Medulla oblongata (tissue), 1 donor: ENCODE measurements around the gene ADGRD1.

Experiments
- DNase-seq: peaks from one replicate; pipeline ENCODE4 v3.0.0-alpha.2; 2015; ENCODE audit errors: extremely low spot score

Gene ADGRD1

DNA sequence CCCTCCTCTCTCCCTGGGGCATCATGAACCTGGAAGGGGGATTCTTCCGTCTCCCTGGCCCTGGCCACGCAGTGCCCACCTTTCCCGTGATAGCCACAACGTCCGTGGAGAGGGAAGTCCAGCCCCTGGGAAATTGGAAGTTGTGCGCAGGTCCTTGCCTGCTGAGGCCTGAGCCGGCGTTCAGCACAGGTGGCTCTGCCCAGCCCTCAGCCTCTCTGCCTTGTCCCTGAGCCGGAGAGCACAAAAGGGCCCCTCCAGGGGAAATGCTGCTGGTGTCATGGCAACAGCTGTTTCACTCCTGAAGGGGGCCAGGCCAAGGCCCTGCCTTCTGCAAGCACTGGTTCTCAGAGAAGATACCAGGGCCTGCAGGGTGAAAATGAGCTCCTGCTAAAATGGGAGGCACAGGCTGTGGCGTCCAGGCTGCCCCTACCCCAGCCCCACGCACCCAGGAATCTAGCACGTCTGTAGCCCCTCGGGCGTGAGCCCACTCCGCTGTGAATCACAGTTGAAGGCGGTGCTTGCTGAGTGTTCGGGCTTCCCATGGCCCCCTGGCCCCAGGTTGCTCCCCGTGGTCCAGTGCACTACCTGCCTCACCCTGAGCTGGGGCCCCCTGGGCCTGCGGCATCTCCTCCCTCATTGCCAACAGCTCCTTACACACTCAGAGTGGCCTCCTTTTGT, 149.4 kb downstream of the ADGRD1 start:
- no peak for DNase-seq

DNA sequence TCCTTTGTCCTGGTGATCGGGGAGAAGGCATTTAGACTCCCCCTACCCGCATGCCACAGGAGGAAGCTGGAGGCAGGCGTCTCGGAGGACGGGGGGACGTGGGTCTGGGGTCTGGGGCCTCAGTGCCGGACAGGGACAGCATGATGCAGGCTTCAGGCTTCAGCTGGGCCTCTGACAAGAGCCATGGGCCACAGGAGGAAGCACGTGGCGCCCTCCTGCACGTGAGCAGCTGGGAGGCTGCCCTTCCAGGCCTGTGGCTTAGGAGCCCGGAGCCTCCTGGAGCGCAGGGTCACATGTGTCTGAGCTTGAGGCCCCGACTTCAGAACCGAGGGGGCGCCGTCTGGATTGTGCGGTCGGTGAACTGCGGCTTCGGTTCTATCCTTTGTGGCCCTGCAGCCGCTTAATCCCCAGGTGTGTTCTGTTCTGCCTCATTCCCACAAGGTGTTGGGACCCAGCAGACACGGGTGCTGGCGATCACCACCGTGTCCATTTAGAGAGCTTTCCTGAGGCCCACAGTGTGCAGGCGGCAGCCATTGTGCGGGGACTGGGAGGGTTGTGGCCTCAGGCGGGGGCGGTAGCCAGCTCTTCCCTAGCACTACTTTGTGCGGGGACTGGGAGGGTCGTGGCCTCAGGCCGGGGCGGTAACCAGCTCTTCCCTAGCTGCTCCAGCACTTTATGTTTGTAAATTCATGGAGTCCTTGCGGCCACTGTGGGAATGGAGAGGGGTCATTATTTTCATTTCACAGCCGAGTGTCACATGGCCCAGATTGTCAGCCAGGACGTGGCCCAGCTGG, 150.2 kb downstream of the ADGRD1 start:
- DNase-seq = no peak

DNA sequence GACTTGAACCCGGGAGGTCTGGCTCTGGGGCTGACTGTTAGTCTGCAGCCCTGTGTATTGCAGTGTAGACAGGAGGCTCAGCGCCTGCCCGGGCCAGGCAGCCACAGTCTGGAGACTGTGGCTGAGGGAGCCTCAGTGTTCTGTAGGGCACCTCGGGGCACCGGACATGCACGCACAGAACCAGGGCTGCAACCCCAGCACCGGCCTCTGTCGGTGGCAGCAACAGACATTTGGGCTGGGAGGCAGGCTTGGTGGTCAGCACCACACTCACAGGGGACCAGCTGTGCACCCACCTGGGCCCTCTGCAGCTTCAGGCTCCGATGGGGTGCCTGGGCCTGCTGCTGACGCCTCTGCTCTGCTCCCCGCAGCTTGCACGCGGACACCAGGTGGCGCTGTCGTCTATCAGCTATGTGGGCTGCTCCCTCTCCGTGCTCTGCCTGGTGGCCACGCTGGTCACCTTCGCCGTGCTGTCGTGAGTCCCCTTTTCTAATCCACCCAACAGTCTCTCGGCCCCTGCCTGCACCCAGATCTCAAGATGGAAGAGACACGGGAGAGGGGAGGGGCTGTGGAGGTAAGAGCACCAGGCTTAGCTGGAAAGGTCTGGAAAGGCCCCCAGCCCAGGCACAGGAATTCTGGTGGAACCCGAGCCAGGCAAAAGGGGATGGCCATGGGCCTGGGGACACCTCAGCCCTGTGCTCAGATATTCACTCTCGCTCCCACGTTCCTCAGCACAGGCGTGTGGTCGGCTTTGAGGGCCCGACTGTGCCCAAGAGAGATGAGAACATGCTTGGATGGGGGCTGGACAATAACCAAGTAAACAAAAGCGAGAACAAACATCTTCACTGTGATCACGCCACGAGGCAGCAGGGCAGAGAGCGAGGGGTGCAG, 151.0 kb downstream of the ADGRD1 start:
- DNase-seq = peak; percentile 83

DNA sequence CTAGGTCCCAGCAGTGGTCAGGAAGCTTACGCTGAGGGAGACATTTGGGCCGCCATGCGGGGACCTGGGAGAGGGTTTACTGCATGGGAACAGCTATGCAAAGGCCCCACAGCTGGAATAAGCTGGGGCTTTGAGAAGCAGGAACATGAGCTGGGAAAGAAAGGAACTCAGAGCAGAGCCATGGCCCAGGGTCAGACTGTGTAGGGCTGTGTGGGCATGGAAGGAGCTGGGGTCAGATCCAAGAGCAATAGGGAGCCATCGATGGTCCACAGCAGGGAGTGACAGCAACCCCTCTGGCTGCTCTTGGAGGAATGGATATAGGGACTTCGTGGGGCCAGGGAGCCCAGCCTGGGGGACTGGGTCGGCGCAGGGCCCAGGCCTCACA, 151.6 kb downstream of the ADGRD1 start:
- no peak for DNase-seq

DNA sequence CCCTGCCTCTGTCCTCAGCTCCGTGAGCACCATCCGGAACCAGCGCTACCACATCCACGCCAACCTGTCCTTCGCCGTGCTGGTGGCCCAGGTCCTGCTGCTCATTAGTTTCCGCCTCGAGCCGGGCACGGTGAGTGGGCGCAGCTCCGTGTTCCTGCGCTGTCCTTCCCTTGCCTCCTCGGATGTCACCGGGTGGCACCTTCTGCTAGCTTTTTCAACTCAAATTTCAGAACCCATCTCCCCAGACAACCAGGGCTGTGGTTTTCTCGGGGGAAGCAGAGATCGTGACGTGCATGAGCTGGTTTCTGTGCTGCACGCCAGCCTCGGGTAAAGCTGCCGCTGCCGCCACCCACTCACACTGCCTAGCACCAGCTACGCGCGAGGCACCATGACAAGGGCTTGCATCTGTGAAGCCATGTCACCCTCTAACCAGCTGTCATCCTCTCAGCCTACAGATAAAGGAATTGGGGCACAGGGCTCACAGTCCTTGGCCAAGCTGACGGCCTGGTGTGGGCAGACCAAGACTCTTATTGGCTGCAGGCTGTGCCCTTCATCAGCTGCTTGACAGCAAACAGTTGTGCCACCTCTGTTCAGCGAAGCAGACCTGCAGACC, 152.1 kb downstream of the ADGRD1 start:
- DNase-seq = no peak

DNA sequence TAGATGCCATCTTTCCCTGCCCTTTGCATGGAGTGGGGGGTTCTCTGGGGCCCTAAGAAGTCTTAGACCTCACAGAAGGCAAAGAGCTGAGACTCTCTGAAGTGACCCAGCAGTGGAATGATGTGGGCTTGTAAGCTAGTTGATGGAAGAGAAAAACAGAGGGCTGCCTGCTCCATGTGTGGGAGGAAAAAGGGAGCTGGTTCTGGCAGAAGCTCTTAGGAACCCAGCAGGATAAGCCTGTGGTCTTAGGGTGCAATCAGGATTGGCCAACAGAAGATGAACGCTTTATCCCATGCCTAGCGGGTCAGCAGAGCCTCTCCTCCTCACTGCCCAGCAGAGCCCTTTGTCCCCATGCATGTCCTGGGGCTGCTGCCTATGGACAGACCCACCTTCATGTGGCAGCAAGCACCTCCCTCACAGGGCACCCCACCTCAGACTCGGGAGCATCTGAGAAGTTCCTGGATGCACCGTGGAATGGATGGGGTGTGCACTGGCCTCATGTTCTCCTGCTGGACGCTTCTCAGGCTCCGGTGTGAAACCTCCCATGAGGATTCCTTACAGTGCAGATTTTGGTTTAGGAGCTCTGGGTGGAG, 152.7 kb downstream of the ADGRD1 start:
- DNase-seq = no peak

DNA sequence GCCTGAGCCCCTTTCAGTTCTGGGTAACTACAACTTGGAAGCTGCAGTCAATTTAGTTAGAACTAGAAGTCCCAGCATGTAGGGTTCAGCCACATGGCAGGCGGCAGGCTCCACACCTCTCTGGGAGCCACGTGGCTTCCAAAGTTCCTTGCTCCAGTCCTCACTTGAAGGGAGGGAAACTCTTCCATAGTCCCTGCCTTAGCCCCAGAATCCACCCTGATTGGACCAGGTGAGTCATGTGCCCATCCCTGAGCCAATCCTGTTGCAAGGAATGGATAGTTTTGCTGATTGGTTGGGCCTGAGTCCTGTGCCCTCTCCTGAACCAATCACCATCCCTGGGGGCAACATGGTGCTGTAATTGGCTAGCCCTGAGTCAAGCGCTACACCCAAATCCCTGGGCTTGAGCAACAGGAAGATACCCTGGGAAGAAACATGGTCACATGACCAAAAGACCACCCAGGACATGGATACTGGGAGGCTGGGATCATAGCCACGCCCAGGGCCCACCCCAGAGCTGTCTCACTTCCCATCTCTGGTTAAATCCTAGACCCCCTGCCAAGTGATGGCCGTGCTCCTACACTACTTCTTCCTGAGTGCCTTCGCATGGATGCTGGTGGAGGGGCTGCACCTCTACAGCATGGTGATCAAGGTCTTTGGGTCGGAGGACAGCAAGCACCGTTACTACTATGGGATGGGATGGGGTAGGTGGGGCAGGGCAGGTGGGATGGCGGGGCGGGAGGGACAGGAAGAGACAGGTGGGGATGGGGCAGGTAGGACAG, 154.7 kb downstream of the ADGRD1 start:
- no peak for DNase-seq

DNA sequence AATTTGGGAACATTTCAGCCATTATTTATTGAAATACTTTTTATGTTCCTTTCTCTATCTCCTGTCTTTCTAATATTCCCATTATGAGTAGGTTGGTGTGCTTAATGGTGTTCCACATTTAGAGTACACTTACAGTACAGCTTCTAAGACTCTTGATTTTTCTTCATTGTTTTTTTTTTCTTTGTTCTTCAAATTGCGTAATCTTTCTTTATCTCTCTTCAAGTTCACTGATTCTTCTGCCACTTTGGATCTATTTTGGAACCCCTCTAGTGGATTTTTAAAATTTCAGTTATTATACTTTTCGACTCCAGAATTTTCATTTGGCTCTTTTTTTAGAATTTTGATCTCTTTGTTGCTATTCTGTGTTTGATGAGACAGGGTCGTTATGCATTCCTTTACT, 157.7 kb downstream of the ADGRD1 start:
- DNase-seq = no peak

DNA sequence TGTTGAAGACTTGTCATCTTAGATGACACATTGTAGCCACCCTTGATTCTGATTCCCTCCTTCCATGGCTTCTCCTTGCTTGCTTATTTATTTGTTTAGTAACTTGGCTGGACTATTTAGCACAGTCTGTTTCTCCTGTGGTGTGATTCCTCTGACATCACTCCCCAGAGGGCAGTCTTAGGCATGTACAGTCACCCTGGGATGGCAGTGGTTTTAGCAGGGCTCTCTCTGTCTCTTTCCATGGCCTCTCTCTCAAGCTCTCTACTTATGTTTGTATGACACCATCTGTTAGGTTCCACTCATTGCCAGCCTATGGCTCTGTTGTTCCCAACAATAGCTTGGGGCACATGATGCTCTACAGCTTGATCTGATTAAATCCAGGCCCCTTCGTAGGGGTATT, 158.3 kb downstream of the ADGRD1 start:
- DNase-seq = no peak

DNA sequence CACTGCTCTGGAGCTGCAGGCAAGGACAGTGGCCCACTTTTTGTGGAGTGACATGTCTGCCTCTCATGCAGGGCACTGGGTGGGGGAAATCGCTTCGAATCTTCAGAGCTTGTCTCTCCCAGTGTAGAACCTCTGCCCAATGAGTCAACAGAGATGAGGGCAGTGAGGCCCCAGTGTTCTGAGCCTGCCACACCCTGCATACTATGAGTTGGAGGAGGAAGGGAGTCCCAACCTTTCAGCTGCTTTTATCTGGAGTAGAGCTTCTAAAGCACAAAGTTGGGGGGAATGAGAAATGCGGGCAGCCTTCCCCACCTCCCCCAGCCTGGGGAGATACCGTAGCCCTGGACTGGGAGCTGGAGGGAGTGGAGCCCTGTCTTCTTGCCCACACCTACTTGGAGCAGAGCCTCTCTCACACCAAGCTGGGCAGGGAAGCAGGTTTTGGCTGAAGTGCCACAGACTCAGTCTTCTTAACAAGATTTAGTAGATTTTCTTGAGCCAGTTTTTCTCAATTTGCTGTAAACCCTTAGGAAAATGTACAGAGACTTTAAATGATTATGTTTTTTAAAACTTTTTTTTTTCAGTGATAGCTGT, 159.1 kb downstream of the ADGRD1 start:
- no peak for DNase-seq

DNA sequence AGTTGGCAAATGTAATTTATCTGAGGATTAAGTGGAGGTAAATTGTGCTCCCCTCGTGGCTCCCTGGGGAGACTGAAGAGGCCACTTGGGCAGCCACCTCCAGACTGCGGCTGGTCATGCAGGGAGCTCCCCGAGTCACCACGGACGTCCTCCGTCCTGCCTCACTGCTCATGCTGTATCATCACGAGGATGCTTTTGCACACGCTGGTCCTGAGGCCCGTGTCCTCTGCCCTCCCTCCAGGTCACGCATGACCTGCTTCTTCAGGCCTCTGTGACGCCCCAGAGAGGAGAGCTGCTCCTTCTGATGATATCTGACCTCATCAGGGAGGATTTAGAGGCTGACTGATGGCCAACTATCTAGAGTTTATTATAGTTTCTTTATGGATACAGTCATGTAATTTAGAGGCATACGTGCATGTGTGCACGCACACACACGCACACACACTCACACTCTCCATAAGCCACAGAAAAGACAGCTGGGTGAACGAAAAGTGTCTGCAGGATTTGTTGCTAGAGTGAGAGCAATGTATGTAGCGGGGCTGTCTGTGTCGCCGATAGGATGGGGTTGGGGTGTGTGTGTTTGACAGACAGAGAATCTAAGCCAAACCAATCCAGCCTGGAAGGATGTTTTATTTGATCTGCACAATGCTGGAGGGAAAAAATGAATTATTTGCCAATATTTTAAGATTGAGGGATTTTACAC, 160.0 kb downstream of the ADGRD1 start:
- no peak for DNase-seq

DNA sequence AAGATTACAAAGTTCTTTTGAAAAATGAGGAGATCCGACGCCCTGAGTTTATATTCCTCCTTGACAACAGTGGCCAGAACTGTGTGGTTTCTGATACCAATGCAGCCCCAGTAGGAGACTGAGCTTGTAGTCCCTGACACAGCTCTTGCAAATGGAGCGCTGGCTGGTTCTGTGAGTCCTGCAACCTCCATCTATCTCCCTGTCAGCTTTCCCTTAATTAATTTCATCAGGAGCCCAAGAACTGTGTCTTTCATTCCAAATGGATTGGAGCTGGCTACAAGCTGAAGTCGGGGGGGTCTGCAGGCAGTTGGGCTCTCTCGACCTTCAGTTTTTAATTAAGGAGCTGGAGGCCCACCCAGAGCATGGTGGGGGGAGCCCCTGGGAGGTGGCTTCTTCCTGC, 160.6 kb downstream of the ADGRD1 start:
- no peak for DNase-seq

DNA sequence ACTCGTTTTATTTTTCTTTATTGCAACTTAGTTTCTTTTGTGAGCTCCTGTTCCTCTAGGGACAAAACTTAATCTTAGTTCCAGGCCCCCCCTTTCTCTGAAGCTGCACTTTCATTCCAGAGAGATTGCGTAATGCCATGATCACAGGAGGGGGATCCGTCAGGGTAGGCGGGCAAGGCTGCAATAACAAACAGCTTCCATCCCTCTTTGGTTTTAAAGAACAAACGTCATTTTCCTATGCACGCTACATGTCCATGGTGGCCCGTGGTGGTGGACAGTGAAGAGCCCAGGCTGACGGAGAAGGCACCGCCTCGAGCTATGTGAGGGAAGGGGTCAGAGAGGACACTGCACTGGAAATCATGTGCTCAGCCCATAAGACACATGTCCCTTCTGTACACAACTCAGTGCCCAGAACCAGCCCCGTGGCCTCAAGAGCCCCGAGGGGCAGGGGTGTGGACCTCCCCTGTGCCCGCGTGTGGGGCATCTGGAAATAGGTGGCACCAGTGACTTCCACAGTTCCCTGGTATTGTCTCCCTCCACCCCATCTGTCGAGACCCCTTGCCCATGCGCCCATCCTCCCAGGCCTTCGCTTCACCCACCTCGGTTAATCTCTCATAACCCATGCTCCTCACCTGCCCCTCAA, 161.4 kb downstream of the ADGRD1 start:
- no peak for DNase-seq

DNA sequence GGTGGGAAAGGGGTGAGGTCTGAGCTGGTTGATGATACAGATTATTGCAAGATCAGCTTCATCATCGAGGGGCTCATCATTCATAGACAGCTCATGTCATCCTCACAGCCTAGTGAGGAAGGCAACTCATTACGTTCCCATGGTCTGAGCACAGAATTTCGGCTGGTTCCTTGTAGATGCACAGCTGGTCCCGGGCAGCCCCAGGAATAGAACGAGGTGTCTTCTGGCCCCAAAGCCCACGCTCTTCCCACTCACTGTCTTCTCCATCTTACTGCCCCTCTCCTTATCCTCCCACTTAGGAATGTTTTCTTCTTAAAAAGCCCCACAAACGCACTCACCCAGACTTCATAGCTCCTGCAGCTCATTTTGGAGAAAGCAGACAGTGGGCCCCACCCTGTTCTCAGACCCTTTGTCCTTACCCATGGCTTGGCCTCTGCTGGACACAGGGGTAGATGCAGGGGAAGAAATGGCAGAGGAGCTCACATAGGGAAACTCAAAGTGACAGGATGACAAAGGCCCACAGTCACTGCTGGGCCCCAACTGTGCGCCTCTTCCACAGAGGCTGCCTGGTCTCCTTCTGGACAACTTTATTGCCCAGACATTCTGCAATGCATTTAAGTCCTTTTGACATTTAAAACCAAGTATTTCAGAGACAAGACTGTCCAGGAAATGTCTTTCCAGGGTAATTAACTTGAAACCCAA, 162.2 kb downstream of the ADGRD1 start:
- DNase-seq = no peak

DNA sequence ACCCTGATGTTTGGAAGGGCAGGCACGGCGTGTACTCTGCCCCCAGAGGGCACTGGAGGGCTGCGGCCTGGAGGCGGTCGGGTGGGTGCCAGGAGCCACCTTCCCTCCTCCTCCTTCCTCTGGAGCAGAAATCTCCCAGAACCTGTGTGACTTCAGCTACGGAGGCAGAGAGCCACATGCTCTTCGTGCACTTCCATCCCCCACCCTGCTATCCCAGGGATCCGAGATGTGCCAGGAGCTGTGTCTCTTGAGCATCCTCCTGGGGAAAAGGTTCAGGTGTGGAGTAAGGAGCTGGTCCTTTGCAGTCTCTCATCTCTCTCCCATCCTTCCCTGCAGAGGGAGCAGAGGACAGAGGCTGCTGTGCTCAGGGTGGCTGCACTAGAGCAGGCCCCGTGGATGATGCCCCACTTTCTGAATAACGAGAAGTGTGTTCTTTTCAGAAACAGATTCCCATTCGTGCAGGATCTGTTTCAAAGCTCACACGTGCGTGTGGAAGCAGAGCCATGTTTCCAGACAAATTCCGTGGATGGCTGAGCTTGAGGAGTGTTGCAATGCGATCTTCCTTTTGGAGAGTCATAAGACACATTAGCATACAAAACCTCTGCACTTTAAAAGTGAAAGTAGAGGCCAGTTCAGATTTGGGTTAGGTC, 162.9 kb downstream of the ADGRD1 start:
- DNase-seq = no peak

DNA sequence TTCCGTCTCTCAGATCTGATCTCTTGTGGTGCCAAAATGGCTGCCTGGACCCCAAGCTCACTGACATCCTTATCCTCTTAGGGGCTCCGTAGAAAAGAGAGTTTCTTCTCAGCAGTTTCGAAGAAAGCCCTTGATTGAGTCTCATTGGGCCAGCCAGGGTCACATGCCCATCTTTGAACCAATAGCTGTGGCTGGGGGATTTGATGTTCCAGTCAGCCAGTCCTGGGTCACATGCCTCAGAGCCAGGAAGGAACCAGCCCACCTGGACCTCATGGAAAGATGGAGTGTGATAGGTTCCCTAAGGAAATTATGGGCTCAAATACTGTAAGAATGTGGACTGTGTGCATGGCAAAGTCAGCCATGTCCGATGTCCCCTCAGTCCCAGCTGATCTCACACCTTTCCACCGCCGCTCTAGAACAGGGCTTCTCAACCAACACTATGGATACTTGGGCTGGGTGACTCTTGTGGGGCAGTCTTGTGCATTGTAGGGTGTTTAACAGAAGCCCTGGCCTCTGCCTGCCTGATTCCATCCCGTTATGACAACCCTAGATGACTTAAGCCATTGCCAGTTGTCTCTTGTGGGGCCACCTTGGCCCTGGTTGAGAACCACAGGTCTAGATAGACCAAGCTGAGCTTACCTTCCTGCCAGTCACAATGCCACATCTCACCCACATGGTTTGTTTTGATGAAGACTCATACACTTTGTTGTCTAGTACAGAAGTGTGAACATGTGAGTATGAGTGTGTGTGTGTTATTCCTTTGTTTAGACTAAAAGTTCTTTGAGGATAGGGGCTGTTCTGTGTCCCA, 163.9 kb downstream of the ADGRD1 start:
- DNase-seq = no peak

DNA sequence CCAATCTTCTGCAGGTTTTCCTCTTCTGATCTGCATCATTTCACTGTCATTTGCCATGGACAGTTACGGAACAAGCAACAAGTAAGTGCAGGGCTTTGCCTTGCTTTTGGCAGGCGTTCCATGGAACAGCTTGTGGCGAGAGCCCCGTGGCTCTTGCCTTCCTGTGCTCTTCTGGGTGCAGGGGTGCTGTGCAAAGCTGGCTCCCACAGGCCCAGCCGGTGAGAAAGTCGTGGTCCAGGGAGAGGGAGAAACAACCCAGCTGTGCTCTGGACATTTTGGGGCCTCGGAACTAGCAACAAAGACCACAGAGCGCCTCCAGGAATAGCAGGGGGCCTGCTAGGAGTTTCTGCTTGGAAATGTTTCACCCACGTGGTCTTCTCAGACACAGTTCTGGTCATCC, 164.7 kb downstream of the ADGRD1 start:
- no peak for DNase-seq
